GM23338 (cell line): ENCODE measurements around the gene LRRC38.

Source experiments
- CTCF ChIP-seq, 2 experiments: fragments of 200-600 bp in 1 of 2; sonication (generic) in 1 of 2; conservative IDR thresholded peaks; 2 replicates each; pipeline versions ENCODE4 v1.5.1 to v1.6.1; 2016 to 2017; ENCODE audit warnings: antibody characterized with exemption in 2 of 2, low read depth in 2 of 2, mild to moderate bottlenecking in 2 of 2, moderate library complexity in 1 of 2
- EZH2phosphoT487 ChIP-seq: fragments of 200-600 bp; sonication (generic); IDR thresholded peaks from one replicate; pipeline ENCODE4 v1.8.1; 2018; ENCODE audit warnings: antibody characterized with exemption; ENCODE audit not compliant: unreplicated experiment
- POLR2AphosphoS5 ChIP-seq: IDR thresholded peaks from 2 replicates; pipeline ENCODE4 v1.6.1; 2016; ENCODE audit warnings: antibody characterized with exemption, low read depth
- TF ChIP-seq, protein P1 (sequence below): IDR thresholded peaks from one replicate; pipeline ENCODE4 v1.6.1; 2018; ENCODE audit warnings: antibody characterized with exemption; ENCODE audit not compliant: unreplicated experiment

DNA sequence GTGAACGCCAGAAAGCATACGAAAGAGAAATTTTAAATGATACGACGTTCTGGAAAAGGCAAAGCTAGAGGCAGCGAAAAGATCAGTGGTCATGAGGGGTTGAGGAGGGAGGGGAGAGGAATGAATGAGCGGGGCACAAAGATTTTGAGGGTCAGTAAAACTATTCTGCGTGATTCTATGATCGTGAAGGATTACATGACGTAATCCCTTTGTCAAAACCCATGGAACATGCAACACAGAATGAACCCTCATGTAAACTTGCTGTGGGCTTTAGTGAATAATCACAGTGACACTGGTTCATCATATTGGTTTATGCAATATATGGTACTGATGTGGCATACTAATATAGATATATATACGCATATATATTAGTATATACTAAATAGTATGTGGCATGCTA lies 13.0 kb downstream of the LRRC38 start:
- TF ChIP-seq, protein P1, sequence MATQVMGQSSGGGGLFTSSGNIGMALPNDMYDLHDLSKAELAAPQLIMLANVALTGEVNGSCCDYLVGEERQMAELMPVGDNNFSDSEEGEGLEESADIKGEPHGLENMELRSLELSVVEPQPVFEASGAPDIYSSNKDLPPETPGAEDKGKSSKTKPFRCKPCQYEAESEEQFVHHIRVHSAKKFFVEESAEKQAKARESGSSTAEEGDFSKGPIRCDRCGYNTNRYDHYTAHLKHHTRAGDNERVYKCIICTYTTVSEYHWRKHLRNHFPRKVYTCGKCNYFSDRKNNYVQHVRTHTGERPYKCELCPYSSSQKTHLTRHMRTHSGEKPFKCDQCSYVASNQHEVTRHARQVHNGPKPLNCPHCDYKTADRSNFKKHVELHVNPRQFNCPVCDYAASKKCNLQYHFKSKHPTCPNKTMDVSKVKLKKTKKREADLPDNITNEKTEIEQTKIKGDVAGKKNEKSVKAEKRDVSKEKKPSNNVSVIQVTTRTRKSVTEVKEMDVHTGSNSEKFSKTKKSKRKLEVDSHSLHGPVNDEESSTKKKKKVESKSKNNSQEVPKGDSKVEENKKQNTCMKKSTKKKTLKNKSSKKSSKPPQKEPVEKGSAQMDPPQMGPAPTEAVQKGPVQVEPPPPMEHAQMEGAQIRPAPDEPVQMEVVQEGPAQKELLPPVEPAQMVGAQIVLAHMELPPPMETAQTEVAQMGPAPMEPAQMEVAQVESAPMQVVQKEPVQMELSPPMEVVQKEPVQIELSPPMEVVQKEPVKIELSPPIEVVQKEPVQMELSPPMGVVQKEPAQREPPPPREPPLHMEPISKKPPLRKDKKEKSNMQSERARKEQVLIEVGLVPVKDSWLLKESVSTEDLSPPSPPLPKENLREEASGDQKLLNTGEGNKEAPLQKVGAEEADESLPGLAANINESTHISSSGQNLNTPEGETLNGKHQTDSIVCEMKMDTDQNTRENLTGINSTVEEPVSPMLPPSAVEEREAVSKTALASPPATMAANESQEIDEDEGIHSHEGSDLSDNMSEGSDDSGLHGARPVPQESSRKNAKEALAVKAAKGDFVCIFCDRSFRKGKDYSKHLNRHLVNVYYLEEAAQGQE: no peak
- TF ChIP-seq CTCF (conservative IDR thresholded peaks at IDR 0.05; ENCODE audit: low read depth in 2 of 2) (no peak), POLR2AphosphoS5 (no peak), EZH2phosphoT487 (no peak)
